Gastrocnemius medialis (tissue), 4 donors: ENCODE results near the gene NFRKB. TPM values are rescaled to one million over a fixed set of nuclear protein-coding genes. Genes with fewer than 3 reads are reported as not detected.
"Not testable (repeated sequence)": the region's sequence is repeated elsewhere in the genome, so short reads cannot be mapped to it uniquely, and the experiment has no call there.

Experiments used
- ATAC-seq, 2 donors: fragments of 150-250 bp; one replicate each; pipeline ENCODE4 v1.9.1; 2016
- DNase-seq, 2 donors: peaks; one replicate each; pipeline ENCODE4 v3.0.0-alpha.2; 2019
- H3K27ac ChIP-seq, 4 donors: fragments of 200-600 bp; sonication (generic); 1 replicate in 1 of 4; 2 replicates in 3 of 4; pipeline ENCODE4 v1.5.1; 2016 to 2018; ENCODE audit warnings: mild to moderate bottlenecking in 2 of 4, moderate library complexity in 1 of 4
- H3K27me3 ChIP-seq, 3 donors: fragments of 200-600 bp; sonication (generic) in 2 of 3; 1 replicate in 1 of 3; 2 replicates in 2 of 3; pipeline versions ENCODE4 v1.5.1 to v1.6.0; 2016 to 2019; ENCODE audit warnings: mild to moderate bottlenecking in 1 of 3, moderate library complexity in 1 of 3
- H3K36me3 ChIP-seq, 2 donors: fragments of 200-600 bp; sonication (generic) in 1 of 2; one replicate each; pipeline ENCODE4 v1.5.1; 2017 to 2018
- H3K4me1 ChIP-seq, 2 donors: fragments of 200-600 bp; sonication (generic) in 1 of 2; one replicate each; pipeline ENCODE4 v1.5.1; 2016 to 2017; ENCODE audit warnings: mild to moderate bottlenecking in 2 of 2
- H3K4me3 ChIP-seq, 4 donors: fragments of 200-600 bp; sonication (generic) in 3 of 4; 1 replicate in 1 of 4; 2 replicates in 3 of 4; pipeline ENCODE4 v1.5.1; 2016 to 2019; ENCODE audit warnings: mild to moderate bottlenecking in 2 of 4
- H3K9me3 ChIP-seq, 3 donors: fragments of 200-600 bp; sonication (generic) in 2 of 3; 1 replicate in 1 of 3; 2 replicates in 2 of 3; pipeline ENCODE4 v1.5.1; 2016 to 2019
- POLR2A ChIP-seq, 2 donors: fragments of 450-650 bp; IDR thresholded peaks; one replicate each; pipeline ENCODE4 v1.6.1; 2017; ENCODE audit warnings: antibody characterized with exemption in 2 of 2, mild to moderate bottlenecking in 2 of 2, moderate library complexity in 2 of 2
- in situ Hi-C, 4 donors: fragments of 200-750 bp; cut with MboI; loops; one replicate each; pipeline versions ENCODE4 v1.15.0 to v1.8.0; 2017; ENCODE audit warnings: low sequenced_read_pairs in 4 of 4
- intact Hi-C: fragments of 100-400 bp; cut with DNase I; formaldehyde crosslinking; loops from one replicate; pipeline ENCODE4 v1.15.1; 2023; ENCODE audit warnings: low total_unique reads
- total RNA-seq, 4 donors: library from RNA; depleted of rRNA; stranded (reverse); fragments of >200 nt; gene quantifications; one replicate each; pipeline versions ENCODE4 v1.1.0 to v1.2.3, GENCODE V29; 2016
- TF ChIP-seq, protein P1 (sequence below), 5 experiments: fragments of 450-650 bp in 3 of 5; fragments of 200-600 bp in 2 of 5; sonication (generic) in 2 of 5; IDR thresholded peaks in 4 of 5; conservative IDR thresholded peaks in 1 of 5; 1 replicate in 4 of 5; 2 replicates in 1 of 5; pipeline ENCODE4 v1.5.1; 2016 to 2019; ENCODE audit warnings: antibody characterized with exemption in 5 of 5, mild to moderate bottlenecking in 3 of 5, moderate library complexity in 3 of 5

NFRKB gene
- total RNA-seq, 4 donors from 2014 or later: 22.5 to 34.3 (median 23.4) TPM

- intact Hi-C loops: no loop called here
- in situ Hi-C loops: no loop called here
- no peak for ATAC-seq
- H3K4me1 ChIP-seq: no peaks in the 10 kb centered on the region
- H3K36me3 ChIP-seq: no peaks in the 10 kb centered on the region
- TF ChIP-seq POLR2A (IDR thresholded peaks at IDR 0.05): no peak
- TF ChIP-seq, protein P1, sequence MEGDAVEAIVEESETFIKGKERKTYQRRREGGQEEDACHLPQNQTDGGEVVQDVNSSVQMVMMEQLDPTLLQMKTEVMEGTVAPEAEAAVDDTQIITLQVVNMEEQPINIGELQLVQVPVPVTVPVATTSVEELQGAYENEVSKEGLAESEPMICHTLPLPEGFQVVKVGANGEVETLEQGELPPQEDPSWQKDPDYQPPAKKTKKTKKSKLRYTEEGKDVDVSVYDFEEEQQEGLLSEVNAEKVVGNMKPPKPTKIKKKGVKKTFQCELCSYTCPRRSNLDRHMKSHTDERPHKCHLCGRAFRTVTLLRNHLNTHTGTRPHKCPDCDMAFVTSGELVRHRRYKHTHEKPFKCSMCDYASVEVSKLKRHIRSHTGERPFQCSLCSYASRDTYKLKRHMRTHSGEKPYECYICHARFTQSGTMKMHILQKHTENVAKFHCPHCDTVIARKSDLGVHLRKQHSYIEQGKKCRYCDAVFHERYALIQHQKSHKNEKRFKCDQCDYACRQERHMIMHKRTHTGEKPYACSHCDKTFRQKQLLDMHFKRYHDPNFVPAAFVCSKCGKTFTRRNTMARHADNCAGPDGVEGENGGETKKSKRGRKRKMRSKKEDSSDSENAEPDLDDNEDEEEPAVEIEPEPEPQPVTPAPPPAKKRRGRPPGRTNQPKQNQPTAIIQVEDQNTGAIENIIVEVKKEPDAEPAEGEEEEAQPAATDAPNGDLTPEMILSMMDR (IDR thresholded peaks at IDR 0.05 in 4 of 5, conservative IDR thresholded peaks at IDR 0.05 in 1 of 5): no peak
- no peaks in the 10 kb centered on the region for H3K27me3 ChIP-seq
- DNase-seq: no peak
- H3K4me3 ChIP-seq: no peak overlapping the region
- H3K9me3 ChIP-seq: no peaks in the 10 kb centered on the region
- H3K27ac ChIP-seq: no peak overlapping the region
Measured at GRCh38 chr11:129849447-129850130, 45.8 kb downstream of the NFRKB start.

- H3K4me1 ChIP-seq, H3K9me3 ChIP-seq, ATAC-seq, DNase-seq, in situ Hi-C loops, intact Hi-C loops, H3K4me3 ChIP-seq, H3K27me3 ChIP-seq, H3K27ac ChIP-seq, H3K36me3 ChIP-seq: not testable (repeated sequence)
Measured at GRCh38 chr11:129847361-129847760, 48.0 kb downstream of the NFRKB start.

DNA sequence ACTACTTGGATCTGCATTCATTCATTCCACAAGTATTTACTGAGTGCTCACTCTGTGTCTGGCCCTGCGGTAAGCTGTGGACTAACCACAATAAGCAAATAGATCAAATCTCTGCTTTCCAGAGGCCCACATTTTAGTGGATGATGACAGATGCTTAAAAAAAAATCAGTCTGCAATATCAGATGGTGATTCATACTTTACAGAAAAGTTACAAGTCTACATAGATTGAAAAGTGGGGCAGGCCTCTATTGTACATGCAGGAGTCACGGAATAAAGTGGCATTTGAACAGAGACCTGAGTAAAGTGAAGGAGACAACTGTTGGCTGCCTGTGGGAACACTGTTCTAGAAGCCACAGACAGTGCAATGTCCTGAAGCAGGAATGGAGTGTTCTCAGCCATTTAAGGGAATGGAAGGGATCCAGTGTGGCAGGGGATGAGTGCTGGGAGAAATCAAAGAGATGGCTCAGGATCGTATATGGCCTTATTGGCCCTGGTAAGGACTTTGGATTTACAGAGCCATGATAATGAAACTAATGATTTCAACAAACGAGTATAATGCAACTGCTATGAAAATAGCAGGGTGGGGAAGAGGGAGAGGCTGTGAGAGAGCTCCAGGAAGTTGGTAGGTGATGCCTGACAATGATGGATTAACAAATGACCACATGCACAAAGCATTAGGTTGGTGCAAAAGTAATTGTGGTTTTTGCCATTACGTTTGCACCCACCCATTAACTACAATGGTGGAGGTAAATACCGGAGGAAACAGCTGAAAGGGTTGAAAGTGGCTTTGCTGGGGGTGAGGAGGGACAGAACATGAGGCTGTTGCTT, 48.7 kb downstream of the NFRKB start:
- TF ChIP-seq POLR2A (IDR thresholded peaks at IDR 0.05): no peak
- TF ChIP-seq, protein P1 (IDR thresholded peaks at IDR 0.05 in 4 of 5, conservative IDR thresholded peaks at IDR 0.05 in 1 of 5): no peak
- DNase-seq (no peak), ATAC-seq (no peak)
- Histone ChIP-seq H3K27ac (no peak overlapping the region), H3K36me3 (no peaks in the 10 kb centered on the region), H3K4me1 (no peaks in the 10 kb centered on the region), H3K27me3 (no peaks in the 10 kb centered on the region), H3K4me3 (no peak overlapping the region), H3K9me3 (no peaks in the 10 kb centered on the region)
- in situ Hi-C loops (no loop called here), intact Hi-C loops (no loop called here)

Other genes starting within 250 kb of the NFRKB start
- gene TMEM45B, start 79.7 kb downstream of the NFRKB start, total RNA-seq: 1 to 10 TPM in 1 of 4 donors, not detected in 3; 1.0 TPM
- gene PRDM10, start 107.3 kb upstream of the NFRKB start, total RNA-seq: 10 to 100 TPM in 1 of 4 donors, 1 to 10 TPM in 3; 3.3 to 10.9 (median 9.0) TPM
- 100 to 1,000 TPM in 1 of 4 donors, 10 to 100 TPM in 3; 80.4 to 110 (median 82.1) TPM for gene APLP2, start 174.3 kb upstream of the NFRKB start, total RNA-seq